Fibroblast of gingiva (primary cell): ENCODE data around the gene PTGDR.

ENCODE experiments used
- DNase-seq: peaks from one replicate; pipeline ENCODE4 v3.0.0-alpha.2; 2011; ENCODE audit warnings: low read depth

Gene PTGDR

GRCh38 chr14:52265253-52265652 lies 2.2 kb upstream of the PTGDR start:
- no peak for DNase-seq

DNA sequence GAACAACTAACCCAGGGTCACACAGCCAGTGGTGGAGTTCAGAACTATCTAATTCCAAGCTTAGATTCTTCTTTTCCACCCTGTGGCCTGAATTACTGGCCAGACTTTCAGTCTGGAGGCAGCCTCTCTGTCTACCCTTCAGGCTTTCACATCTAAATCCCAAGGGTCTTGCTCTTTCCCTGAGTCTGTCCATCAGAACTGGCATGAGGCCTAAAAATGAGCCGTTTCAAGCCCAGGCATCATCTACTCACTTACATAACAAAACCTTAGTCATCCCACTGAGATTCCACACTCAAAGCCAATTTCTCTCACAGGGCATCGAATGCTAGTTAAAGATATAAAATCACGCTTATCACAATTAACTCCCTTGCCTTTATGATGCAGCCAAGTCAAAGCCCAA lies 1.3 kb upstream of the PTGDR start:
- DNase-seq: peak; percentile 87

- no peak for DNase-seq
Observed at GRCh38 chr14:52266782-52267181, 716 bp upstream of the PTGDR start.

DNA sequence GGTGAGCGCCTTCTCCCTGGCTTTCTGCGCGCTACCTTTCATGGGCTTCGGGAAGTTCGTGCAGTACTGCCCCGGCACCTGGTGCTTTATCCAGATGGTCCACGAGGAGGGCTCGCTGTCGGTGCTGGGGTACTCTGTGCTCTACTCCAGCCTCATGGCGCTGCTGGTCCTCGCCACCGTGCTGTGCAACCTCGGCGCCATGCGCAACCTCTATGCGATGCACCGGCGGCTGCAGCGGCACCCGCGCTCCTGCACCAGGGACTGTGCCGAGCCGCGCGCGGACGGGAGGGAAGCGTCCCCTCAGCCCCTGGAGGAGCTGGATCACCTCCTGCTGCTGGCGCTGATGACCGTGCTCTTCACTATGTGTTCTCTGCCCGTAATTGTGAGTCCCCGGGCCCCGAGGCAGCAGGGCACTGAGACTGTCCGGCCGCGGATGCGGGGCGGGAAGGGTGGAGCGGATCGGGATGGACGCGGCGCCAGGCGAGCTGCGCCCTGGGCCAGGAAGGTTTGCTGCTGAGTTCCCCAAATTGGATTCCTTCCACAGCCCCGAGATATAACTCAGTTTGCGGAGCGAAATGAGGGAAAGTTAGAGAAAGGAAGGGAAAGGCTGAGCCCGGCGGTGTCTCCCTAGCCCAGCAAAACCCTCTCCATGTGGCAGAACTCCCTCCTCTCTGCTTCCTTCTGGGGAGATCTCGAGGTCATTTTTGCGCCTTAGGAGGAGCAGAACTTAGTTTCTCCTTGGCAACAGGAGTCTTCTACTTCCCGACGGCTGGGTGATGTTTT lies 972 bp downstream of the PTGDR start:
- peak; percentile 23 for DNase-seq

DNA sequence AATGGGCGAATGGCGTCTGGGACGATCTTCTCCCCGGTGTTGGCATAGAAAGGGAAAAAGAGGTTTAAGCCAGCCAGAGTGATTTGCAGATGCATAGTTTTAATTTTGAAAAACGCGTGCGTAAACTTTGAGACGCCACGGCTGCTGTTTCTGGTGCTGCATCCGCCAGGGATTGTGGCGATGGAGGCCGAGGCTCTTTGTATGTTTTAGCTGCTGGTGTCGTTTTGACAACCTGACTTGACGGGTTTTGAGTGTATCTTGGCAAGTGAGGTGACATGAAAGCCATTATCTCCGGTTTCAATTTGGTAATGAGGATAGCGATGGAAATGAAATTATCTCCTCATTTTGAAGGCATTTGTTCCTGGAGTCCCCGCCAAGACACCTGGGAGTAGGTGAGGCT lies 1.6 kb downstream of the PTGDR start:
- DNase-seq: no peak

DNA sequence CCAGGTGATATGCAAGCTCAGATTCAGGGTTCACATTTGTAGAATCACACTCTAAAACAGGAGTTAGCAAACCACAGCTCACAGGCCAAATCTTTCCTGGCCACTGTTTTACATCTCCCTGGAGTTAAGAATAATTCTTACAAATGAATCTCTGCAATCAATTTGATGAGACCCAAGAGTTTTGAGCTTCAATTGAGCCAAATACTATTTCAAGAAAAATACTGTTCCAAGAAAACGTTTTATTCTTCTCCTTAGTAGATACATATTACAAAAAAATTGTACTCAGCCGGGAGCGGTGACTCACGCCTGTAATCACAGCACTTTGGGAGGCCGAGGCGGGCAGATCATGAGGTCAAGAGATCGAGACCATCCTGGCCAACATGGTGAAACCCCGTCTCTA lies 2.5 kb downstream of the PTGDR start:
- no peak for DNase-seq

DNA sequence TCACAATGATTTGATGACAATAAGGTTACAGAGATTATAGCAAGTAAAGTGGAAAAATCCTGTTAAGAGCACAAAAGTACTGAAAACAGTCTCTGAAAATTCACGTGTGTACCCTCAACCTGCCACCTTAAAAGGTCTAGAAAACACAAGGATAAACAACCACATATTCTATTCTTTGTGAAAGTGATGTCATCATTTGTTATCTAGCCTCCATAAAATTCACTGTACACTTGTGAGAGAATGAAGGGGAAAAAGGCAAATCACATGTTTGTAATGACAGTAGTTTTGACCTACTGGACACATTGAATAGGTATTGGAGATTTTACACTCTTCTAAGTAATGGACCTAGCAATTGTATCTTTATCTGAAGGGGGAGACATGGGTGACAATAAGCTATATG lies 4.0 kb downstream of the PTGDR start:
- no peak for DNase-seq

- peak; percentile 50 for DNase-seq
Observed at GRCh38 chr14:52272375-52272774, 4.9 kb downstream of the PTGDR start.

DNA sequence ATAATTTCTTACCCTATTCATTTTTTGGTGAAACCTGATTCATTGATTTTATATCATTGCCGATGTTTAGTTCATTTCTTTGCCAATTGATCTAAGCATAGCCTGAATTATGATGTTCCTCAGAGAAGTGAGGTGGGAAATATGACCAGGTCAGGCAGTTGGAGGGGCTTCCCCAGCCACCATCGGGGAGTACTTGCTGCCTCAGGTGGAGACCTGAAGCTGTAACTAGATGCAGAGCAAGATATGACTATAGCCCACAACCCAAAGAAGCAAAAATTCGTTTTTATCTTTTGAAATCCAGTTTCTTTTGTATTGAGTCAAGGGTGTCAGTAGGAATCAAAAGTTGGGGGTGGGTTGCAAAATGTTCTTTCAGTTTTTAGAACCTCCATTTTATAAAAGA lies 7.9 kb downstream of the PTGDR start:
- no peak for DNase-seq

- no peak for DNase-seq
Observed at GRCh38 chr14:52277552-52277951, 10.1 kb downstream of the PTGDR start.

DNA sequence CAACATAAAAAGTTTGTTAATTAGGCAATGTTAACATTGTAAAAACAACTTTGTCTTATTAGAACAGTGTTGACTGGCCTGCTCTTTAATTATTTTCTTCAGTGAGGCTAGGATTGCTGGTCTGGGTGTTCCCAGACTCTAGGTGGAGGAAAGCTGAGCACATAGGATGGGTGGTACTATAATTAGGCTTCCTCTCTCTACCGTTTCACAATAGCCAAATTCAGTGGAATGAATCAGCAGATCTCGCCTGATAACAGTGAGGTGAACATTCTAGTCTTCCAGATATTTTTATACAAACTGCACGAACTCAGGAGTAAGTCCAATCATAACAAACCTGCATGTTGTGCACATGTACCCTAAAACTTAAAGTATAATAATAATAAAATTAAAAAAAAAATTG lies 11.9 kb downstream of the PTGDR start:
- DNase-seq: no peak

- no peak for DNase-seq
Observed at GRCh38 chr14:52283099-52283498, 15.6 kb downstream of the PTGDR start.

DNA sequence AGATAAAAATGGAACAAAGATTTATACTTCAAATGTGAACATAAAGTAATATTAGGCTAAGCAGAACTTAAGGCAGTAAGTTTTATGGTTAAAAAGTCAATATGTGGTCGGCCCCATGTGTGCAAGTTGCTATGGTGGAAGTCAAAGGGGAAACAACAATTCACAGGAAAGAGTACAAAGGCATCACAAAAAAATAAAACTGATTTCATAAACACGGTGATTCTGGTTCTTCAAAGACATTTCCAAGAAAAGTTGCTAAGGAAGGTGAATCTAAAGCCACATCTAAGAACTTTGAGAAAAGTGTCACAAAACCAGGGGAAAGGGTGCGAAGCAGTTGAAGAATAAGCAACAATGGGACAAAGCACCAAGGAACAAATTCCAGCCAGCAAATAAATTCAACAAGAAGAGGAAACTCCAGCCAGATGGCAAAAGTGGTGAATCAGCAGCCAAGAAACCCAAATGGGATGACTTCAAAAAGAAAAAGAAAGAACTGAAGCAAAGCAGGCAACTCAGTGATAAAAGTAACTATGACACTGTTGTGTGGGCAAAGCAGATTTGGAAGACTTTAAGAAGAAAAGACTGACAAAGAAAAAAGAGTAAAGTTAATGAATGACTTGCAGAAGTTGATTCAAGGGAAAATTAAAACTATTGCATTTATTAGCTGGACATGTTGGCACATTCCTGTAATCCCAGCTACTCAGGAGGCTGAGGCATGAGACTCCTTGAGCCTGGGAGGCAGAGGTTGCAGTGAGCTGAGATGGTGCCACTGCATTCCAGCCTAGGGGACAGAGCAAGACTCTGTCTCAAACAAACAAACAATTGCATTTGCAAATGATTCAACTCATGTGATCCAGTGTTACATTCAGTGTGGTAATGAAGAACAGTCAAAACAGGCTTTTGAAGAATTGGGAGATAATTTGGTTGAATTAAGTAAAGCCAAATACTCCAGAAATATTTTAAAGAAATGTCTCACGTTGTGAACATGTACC lies 19.5 kb downstream of the PTGDR start:
- peak; percentile 71 for DNase-seq

GRCh38 chr14:52296378-52296777 lies 28.9 kb downstream of the PTGDR start:
- DNase-seq: no peak

GRCh38 chr14:52298795-52299194 lies 31.3 kb downstream of the PTGDR start:
- DNase-seq: no peak

GRCh38 chr14:52299692-52300278 lies 32.3 kb downstream of the PTGDR start:
- peak; percentile 57 for DNase-seq

GRCh38 chr14:52303236-52303635 lies 35.7 kb downstream of the PTGDR start:
- DNase-seq: no peak

DNA sequence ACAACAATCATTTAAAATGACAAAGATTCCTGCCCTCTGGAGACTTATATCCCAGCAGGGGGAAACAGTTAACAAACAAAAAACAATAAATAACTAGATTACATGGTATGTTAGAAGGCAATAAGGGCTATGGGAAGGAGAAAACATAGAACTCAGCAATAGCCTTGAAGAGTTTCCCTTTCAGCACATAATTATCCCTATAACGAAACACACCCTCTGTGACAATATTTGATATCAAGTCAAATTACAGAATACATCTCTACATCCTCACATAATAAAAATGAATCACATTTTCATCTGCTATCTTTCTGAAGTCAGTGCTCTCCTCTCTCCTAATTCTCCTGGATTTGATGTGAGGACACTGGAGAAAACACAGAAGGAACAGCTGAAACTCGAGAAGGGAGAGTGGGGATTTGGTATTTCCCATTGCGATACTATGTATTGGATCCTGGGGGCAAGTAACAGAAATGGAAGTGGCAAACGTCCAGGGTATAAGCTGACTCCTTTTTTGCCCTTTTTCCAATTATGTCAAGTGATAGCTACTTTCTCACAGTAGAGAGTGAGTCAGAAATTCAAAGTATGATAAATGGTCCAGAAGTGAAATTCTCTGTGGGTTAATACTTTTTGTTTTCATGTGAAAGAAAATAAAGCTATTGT lies 36.9 kb downstream of the PTGDR start:
- DNase-seq: peak; percentile 61

DNA sequence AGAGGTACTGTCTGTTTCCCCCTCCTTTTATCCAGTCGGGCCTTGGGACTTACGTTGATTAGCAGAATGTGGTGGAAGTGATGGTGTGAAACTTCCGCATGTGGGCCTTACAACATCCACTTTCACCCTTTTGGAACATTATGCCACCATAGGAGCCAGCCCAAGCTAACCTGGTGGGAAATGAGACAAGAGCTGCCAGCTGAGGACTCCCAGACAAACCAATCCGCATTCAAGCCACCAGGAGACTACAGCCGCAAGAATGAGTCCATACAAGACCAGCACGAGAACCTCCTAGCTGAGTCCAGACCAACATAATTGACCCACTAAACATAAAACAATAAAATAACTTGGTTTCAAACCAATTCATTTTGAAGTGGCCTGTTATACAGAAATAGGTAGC lies 37.5 kb downstream of the PTGDR start:
- DNase-seq: no peak

GRCh38 chr14:52307376-52307775 lies 39.9 kb downstream of the PTGDR start:
- no peak for DNase-seq

GRCh38 chr14:52307905-52308304 lies 40.4 kb downstream of the PTGDR start:
- DNase-seq: no peak

DNA sequence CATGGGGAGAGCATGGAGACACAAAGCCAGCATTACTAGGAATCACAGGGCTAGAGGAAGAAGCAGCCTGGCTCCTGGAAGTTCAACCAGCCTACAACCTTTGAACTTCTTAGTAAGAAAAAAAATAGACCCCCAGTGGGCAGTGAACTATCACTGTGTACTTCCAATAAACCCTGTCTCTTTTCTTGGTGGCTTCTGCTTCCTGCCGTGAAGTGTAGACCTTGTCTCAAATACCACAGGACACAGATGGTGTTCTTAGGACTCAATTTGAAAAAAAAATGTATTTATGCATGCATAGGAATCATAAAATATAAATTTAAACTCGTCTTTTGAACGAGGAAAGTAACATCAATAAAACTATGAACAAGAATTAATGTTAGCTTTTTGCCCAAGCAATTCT lies 43.0 kb downstream of the PTGDR start:
- no peak for DNase-seq
